ENCODE results near the gene RFX8.

DNA sequence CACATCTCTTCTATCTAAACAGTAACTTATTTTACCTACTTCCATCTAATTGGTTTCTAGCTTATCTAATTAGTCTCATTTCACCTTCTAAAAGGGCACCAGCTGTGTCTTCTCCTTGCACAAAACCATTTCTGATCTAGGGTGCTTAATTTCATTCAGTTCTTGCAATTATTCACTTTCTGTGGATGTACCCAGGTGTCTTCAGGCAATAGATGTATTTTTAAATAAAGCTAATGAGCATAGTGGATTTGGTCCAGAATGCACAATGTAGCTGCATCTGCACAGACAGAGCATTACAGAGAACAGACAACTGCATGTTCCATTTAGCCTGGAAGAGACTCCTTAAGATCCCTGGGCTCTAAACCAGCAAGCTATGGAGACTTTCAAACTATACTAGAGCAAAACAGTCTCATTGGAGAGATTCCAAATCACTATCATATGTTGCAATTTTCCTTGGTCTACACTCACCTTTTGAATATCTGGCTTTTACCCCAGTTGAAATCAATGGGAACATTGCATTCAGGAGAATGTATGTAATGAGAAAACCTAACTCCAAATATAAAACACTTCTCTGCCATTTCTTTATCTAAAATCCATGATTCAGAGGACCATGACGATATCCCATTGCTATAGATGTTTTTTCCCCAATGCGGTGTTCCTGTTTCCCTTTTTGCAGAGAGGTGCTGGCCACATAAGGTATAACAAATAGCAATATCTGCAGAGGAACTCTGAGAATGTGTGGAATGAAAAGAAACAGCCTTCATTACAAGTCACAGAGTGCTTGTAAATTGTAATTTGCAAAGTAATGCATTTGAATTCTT is 3.5 kb upstream of the RFX8 start:
- TF ChIP-seq POLR2A (IDR thresholded peaks at IDR 0.05; ENCODE audit: low read depth, low read length) = no peak
- TF ChIP-seq PAX5 (IDR thresholded peaks at IDR 0.05; ENCODE audit: insufficient read depth, low read length, severe bottlenecking) = no peak
- no peak for TF ChIP-seq POLR2AphosphoS5 (IDR thresholded peaks at IDR 0.05; ENCODE audit: low read depth, low read length)
- no peak for TF ChIP-seq TAF1 (IDR thresholded peaks at IDR 0.05; ENCODE audit: low read depth, low read length)
- no peak for TF ChIP-seq POU2F2 (IDR thresholded peaks at IDR 0.05; ENCODE audit: low read depth, low read length)

Data from GM12891 (cell line).